ENCODE measurements around the gene MRPL47.

Gene MRPL47

DNA sequence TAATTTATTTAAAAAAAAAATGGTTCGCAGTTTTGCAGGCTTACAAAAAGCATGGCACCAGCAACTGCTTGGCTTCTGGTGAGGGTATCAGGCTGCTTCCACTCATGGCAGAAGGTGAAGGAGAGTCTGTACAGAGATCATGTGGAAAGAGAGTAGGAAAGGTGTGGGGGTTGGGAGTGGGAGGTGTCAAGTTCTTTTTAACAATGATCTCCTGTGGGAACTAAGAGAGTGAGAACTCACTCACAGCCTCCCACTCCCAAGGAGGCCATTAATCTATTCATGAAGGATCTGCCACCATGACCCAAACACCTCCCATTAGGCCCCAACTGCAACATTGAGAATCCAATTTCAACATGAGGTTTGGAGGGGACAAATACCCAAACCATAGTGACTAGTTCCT, 62.8 kb downstream of the MRPL47 start:
- Histone ChIP-seq H3K36me3 (ENCODE audit: insufficient read depth, low read length) (no peaks in the 10 kb centered on the region), H3K9me3 (ENCODE audit: low read depth, low read length) (no peaks in the 10 kb centered on the region)

DNA sequence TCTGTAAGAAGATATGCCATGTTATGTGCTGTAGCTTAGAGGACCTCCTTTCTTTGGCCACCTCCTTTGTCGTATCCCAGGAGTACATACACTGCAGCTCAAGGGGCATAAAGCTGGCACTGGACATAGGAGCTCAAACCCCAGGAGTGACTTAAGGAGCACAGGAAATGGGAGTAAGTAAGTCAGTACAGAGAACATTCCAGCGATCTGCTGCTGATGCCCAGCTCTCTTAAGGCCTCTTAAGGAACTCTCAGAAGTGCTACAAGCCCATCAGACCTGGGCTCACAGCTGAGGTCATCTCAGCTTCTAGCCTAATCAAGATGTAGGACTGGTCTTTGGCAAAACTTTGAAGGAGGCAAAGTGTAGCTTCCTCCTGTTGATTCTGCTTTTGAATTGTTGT, 63.3 kb downstream of the MRPL47 start:
- TF ChIP-seq POLR2AphosphoS5 (IDR thresholded peaks at IDR 0.05; ENCODE audit: borderline replicate concordance, low read depth, low read length) (no peak), EZH2 (IDR thresholded peaks at IDR 0.05) (no peak), FOXP2 (optimal IDR thresholded peaks at IDR 0.05; ENCODE audit: control extremely low read depth, extremely low read length, insufficient read depth) (no peak)
- DNase-seq (ENCODE audit: low read depth, low spot score): no peak
- Histone ChIP-seq H3K27ac (no peak overlapping the region), H3K9ac (ENCODE audit: insufficient read length) (no peak overlapping the region), H3K4me3 (no peak overlapping the region), H3K9me3 (ENCODE audit: low read depth, low read length) (no peaks in the 10 kb centered on the region), H3K36me3 (ENCODE audit: insufficient read depth, low read length) (no peaks in the 10 kb centered on the region)

More for the DNA sequence above, 62.8 kb downstream of the MRPL47 start:
- TF ChIP-seq POLR2AphosphoS5 (IDR thresholded peaks at IDR 0.05; ENCODE audit: borderline replicate concordance, low read depth, low read length) (no peak), FOXP2 (optimal IDR thresholded peaks at IDR 0.05; ENCODE audit: control extremely low read depth, extremely low read length, insufficient read depth) (no peak), EZH2 (IDR thresholded peaks at IDR 0.05) (no peak)
- Histone ChIP-seq H3K9ac (ENCODE audit: insufficient read length) (no peak overlapping the region), H3K4me3 (no peak overlapping the region), H3K27ac (no peak overlapping the region)
- DNase-seq (ENCODE audit: low read depth, low spot score): no peak

Measured in SK-N-MC (cell line).